ENCODE measurements around the gene TSC22D3.

- TF ChIP-seq, protein P1, sequence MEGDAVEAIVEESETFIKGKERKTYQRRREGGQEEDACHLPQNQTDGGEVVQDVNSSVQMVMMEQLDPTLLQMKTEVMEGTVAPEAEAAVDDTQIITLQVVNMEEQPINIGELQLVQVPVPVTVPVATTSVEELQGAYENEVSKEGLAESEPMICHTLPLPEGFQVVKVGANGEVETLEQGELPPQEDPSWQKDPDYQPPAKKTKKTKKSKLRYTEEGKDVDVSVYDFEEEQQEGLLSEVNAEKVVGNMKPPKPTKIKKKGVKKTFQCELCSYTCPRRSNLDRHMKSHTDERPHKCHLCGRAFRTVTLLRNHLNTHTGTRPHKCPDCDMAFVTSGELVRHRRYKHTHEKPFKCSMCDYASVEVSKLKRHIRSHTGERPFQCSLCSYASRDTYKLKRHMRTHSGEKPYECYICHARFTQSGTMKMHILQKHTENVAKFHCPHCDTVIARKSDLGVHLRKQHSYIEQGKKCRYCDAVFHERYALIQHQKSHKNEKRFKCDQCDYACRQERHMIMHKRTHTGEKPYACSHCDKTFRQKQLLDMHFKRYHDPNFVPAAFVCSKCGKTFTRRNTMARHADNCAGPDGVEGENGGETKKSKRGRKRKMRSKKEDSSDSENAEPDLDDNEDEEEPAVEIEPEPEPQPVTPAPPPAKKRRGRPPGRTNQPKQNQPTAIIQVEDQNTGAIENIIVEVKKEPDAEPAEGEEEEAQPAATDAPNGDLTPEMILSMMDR (IDR thresholded peaks at IDR 0.05; ENCODE audit: borderline replicate concordance, extremely low read depth, low read length, poor library complexity, severe bottlenecking), result no peak
- TF ChIP-seq EZH2 (IDR thresholded peaks at IDR 0.05; ENCODE audit: borderline replicate concordance, low read depth, low read length, severe bottlenecking), result no peak
Observed at GRCh38 chrX:107787827-107788226, 12.2 kb upstream of the TSC22D3 start.
